ENCODE results near the gene NR4A3.
A peak's percentile ranks its signal among the peaks of the same experiment; 100 is the strongest.

GRCh38 chr9:99819123-99819855 lies 2.4 kb upstream of the NR4A3 start:
- peak; percentile 8; the same call in 1 of the 2 replicates for TF ChIP-seq ZNF70 (CRISPR knock-in tag; IDR thresholded peaks at IDR 0.05)
- TF ChIP-seq, protein P1, sequence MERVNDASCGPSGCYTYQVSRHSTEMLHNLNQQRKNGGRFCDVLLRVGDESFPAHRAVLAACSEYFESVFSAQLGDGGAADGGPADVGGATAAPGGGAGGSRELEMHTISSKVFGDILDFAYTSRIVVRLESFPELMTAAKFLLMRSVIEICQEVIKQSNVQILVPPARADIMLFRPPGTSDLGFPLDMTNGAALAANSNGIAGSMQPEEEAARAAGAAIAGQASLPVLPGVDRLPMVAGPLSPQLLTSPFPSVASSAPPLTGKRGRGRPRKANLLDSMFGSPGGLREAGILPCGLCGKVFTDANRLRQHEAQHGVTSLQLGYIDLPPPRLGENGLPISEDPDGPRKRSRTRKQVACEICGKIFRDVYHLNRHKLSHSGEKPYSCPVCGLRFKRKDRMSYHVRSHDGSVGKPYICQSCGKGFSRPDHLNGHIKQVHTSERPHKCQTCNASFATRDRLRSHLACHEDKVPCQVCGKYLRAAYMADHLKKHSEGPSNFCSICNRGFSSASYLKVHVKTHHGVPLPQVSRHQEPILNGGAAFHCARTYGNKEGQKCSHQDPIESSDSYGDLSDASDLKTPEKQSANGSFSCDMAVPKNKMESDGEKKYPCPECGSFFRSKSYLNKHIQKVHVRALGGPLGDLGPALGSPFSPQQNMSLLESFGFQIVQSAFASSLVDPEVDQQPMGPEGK (CRISPR knock-in tag; IDR thresholded peaks at IDR 0.05; ENCODE audit: borderline replicate concordance) = peak; percentile 81
- no peak for TF ChIP-seq ZNF8 (CRISPR knock-in tag; IDR thresholded peaks at IDR 0.05)
- peak; percentile 40; the same call in 1 of the 2 replicates for TF ChIP-seq TSHZ2 (CRISPR knock-in tag; IDR thresholded peaks at IDR 0.05)
- TF ChIP-seq ZFP30 (CRISPR knock-in tag; IDR thresholded peaks at IDR 0.05) = no peak

Data from SK-N-SH treated with all-trans-retinoic acid at 6 μM for 48 hours (cell line).